Hepatocyte (in vitro differentiated cells): ENCODE data around the gene PTGIS.

Experiments used
- CTCF ChIP-seq: fragments of 200-600 bp; sonication (generic); IDR thresholded peaks from 2 replicates; pipeline ENCODE4 v1.5.1; 2016; ENCODE audit warnings: antibody characterized with exemption, mild to moderate bottlenecking; ENCODE audit not compliant: poor library complexity
- EZH2 ChIP-seq: fragments of 200-600 bp; sonication (generic); IDR thresholded peaks from 2 replicates; pipeline ENCODE4 v1.6.1; 2016; ENCODE audit warnings: antibody characterized with exemption, mild to moderate bottlenecking, borderline replicate concordance

- TF ChIP-seq CTCF (no peak), EZH2 (no peak)
These were observed 107.0 kb downstream of the PTGIS start for GRCh38 chr20:49460916-49461315.
